Stimulated activated CD4-positive, alpha-beta T cell treated with anti-CD3 and anti-CD28 coated beads, Interleukin-15, amount 100 ng/mL, for 24 hours (primary cell): ENCODE measurements around the gene KRTAP2-3.
"Not testable (repeated sequence)": the region's sequence is repeated elsewhere in the genome, so short reads cannot be mapped to it uniquely, and the experiment has no call there.

Experiments used
- DNase-seq: peaks from one replicate; pipeline ENCODE4 v3.0.0-alpha.2; 2020

KRTAP2-3 gene

GRCh38 chr17:41065829-41066624 is 6.1 kb upstream of the KRTAP2-3 start, which contains the start of gene KRTAP2-4:
TSS of gene KRTAP2-4 (minus strand) at chr17:41065879. CDS start at chr17:41065845, 34 bp downstream.
- no peak for DNase-seq

GRCh38 chr17:41065016-41065689 is 5.2 kb upstream of the KRTAP2-3 start:
- DNase-seq, result not testable (repeated sequence)

GRCh38 chr17:41064301-41064700 is 4.4 kb upstream of the KRTAP2-3 start:
- no peak for DNase-seq

GRCh38 chr17:41063449-41063848 is 3.5 kb upstream of the KRTAP2-3 start:
- no peak for DNase-seq

GRCh38 chr17:41061964-41062363 is 2.0 kb upstream of the KRTAP2-3 start:
- no peak for DNase-seq

- DNase-seq, result not testable (repeated sequence)
Observed at GRCh38 chr17:41059276-41060051, 450 bp downstream of the KRTAP2-3 start.

GRCh38 chr17:41058741-41059140 is 1.2 kb downstream of the KRTAP2-3 start:
- DNase-seq, result no peak

GRCh38 chr17:41057547-41057946 is 2.4 kb downstream of the KRTAP2-3 start:
- no peak for DNase-seq

- not testable (repeated sequence) for DNase-seq
Observed at GRCh38 chr17:41055130-41055529, 4.8 kb downstream of the KRTAP2-3 start, which contains the start of gene KRTAP2-2. TSS of gene KRTAP2-2 (minus strand) at chr17:41055230. CDS start at chr17:41055211, 19 bp downstream.

- DNase-seq, result not testable (repeated sequence)
Observed at GRCh38 chr17:41054556-41054955, 5.4 kb downstream of the KRTAP2-3 start.

GRCh38 chr17:41054025-41054424 is 5.9 kb downstream of the KRTAP2-3 start:
- no peak for DNase-seq

- DNase-seq, result no peak
Observed at GRCh38 chr17:41052566-41052965, 7.3 kb downstream of the KRTAP2-3 start.

- DNase-seq, result no peak
Observed at GRCh38 chr17:41049110-41049509, 10.8 kb downstream of the KRTAP2-3 start.

- no peak for DNase-seq
Observed at GRCh38 chr17:41048441-41048840, 11.5 kb downstream of the KRTAP2-3 start.

- DNase-seq, result not testable (repeated sequence)
Observed at GRCh38 chr17:41046735-41047465, 13.0 kb downstream of the KRTAP2-3 start, which contains the start of gene KRTAP2-1. TSS of gene KRTAP2-1 (minus strand) at chr17:41047316. CDS start at chr17:41047267, 49 bp downstream.

- no peak for DNase-seq
Observed at GRCh38 chr17:41042953-41043352, 17.0 kb downstream of the KRTAP2-3 start.

- not testable (repeated sequence) for DNase-seq
Observed at GRCh38 chr17:41040783-41041571, 18.9 kb downstream of the KRTAP2-3 start, which contains the start of gene KRTAP1-1. TSS of gene KRTAP1-1 (minus strand) at chr17:41041450. CDS start at chr17:41041397, 53 bp downstream.

- DNase-seq, result no peak
Observed at GRCh38 chr17:41037853-41038350, 22.0 kb downstream of the KRTAP2-3 start.

- not testable (repeated sequence) for DNase-seq
Observed at GRCh38 chr17:41034346-41034935, 25.5 kb downstream of the KRTAP2-3 start, which contains the start of gene KRTAP1-3. TSS of gene KRTAP1-3 (minus strand) at chr17:41034874. CDS start at chr17:41034821, 53 bp downstream.

- DNase-seq, result no peak
Observed at GRCh38 chr17:41029633-41030245, 30.2 kb downstream of the KRTAP2-3 start, which contains the start of gene KRTAP1-4. TSS of gene KRTAP1-4 (minus strand) at chr17:41030195. CDS start at chr17:41030078, 117 bp downstream.
